Brain pericyte (primary cell): ENCODE data around the gene HSPH1.
"Not testable (repeated sequence)": the region's sequence is repeated elsewhere in the genome, so short reads cannot be mapped to it uniquely, and the experiment has no call there.

Experiments used
- DNase-seq: peaks from one replicate; pipeline ENCODE4 v3.0.0-alpha.2; 2012; ENCODE audit warnings: low read depth, low spot score

The HSPH1 gene

DNA sequence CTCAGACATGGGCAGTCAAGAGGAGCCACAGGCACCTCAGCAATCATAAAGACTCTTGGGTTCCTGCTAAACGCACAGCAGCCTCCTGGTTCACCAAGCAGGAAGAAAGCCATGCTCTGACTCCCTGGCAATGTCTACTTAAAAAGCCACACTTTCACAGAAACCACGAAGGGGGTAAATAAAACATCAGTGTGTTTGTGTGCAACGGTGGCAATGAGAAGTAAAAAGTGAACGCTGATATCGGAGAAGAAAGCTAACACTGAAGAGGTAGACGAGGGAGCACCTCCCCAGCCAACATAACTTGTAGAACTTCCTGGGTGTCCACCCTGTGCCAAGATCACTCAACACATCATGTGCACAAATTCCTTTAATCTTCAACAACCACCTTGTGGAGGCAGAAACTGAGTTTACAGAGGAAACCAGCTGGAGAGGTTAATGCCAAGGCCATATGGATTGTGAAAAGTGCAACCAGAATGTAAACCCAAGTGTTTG, 30.2 kb downstream of the HSPH1 start:
- no peak for DNase-seq

DNA sequence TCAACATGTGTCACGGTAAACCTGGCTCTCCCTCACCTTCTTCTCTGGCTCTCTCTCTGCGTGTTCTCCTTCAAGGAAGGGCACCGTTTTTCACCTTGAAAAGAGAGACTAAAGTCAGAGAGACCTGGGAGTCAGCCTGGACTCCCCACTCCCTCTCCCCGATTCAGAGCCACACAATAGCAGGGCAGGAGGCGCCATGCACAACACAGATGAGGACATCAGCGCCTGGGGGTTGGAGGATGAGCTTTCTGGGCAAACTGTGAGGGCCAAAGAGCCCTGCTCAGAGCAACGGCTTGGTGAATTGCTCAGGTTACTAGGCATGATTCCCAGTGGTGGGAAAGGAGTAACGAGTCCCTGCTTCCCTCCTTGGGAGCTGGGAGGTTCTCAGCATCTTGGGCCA, 32.3 kb downstream of the HSPH1 start:
- DNase-seq: no peak

DNA sequence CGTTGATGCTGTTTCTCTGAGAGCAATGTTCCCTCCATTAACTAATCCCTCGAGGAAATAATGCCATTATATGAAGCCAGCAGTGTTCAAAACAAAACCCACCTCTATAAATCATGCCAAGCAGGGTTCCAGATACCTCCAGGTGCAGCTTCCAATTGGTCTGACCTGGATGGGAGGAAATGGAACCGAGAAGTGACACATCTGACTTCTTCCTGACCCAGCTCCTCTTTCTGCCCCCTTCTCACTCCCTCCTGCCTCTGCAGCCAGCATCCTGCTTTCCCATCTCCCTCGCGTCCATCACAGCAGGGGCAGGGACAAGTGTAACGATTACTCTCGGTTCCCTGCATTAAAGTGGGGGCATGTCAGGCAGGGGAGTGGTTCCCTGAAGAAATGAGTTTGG, 37.5 kb downstream of the HSPH1 start:
- no peak for DNase-seq

DNA sequence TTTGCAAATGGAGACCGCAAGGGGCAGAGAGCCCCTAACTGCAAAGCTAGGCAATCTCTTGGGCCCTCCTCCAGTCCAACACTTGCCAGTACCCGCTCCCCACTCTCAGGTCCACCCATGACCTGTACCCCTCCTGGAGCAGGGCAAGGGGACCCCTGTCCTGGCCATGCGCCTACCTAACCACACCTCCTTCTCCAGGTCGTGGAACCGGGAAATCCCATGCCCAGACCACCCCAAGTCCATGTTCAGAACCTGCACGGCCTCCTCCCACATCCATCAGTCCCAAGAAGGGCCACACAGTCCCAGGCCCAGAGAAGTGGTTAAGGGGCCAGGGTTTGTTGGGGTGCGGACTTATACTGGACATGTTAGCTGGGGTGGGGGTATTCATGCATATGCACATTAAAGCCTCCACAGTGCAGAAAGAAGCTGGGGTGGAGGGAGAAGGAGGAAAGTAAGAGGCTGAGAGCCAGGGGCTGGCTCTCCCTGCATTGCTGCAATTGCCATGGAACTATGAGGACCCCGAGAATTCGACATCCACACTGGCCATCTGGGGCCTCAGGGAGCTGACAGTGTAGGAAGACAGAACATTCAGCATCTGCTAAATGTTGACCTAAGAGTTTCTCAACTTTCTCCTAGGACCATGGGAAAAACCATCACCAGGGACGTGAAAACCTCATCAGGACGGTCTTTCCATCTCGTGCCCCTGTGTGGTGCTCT, 39.0 kb downstream of the HSPH1 start:
- DNase-seq: no peak

DNA sequence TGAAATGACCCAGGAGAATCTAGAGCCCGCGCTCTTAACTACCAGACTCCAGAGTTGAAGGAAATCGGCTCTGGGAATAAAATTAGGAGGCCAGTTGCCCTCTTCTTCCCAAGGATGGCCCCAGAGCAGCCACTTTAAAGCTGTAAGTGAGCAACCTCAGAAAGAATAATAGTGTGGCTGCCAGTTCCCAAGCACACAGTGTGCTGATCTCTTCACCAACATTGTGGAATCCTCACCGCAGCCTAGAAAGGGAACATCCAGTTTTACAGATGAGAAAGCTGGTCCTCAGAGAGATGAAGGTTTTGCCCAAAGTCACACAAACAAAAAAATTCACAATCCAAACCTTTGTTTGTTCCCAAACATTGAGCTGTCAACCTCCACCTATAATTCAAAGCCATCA, 39.6 kb downstream of the HSPH1 start:
- no peak for DNase-seq

DNA sequence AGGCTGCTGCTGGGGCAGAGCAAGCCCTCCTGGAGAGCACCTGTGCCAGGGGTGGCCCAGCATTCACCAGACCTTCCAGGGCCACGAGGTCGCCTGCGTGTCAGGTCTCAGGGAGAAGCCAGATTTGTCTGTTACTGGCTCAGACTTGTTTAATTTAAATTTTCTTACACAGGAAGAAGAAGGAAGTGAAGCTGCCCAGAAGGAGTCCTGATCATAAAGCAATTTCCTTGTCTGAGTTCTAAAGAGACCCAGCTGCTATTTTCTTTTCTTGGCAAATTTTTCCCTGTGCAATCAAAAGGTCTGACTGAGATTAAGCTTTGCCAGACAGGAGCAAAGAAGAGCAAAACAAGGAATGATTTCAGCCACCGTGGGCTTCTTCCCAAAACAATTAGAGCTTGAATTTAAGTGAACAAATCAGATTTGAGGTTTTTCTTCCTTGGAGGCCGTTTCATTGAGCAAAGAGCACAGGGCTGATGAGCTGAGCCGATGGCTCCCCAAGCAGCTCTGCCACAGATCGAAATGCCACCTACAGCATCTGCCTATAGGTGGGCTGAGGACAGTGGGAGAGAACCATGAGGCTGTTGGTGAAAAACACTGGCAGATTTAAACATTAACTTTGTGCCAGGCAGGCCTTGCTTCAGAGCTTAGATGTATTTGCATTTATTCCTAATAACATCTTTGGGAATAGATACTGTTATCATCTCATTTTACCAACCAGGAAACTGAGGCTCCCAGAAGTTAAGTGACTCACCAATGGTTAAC, 40.1 kb downstream of the HSPH1 start:
- no peak for DNase-seq

DNA sequence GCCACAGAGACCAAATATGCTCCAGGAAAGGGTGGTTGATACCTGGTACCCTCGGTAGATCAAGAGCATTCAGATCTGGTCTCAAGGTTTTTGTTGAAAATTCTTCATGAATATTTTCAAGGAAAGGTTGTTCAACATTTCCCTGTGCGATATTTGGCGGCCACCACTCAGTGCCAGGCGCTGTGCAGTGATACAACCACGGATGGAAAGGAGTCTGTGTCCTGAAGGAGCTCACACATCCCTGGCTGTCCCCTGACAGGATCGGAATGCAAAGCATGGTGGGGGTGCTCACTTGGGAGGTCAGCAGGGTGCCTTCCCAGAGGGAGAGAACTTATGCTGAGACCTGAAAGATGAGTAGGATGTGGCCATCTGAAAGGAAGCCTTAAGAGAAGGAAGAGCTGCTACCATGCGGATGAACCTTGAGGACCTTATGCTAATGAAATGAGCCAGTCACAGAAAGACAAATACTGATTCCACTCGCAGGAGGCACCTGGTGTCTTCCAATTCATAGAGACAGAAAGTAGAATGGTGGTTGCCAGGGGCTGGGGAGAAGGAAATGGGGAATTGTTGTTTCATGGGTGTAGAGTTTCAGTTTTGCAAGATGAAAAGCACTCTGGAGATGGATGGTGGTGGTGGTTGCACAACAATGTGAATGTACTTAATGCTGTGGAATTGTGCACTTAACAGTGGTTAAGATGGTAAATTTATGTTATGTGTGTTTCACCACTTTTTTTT, 41.6 kb downstream of the HSPH1 start:
- no peak for DNase-seq

DNA sequence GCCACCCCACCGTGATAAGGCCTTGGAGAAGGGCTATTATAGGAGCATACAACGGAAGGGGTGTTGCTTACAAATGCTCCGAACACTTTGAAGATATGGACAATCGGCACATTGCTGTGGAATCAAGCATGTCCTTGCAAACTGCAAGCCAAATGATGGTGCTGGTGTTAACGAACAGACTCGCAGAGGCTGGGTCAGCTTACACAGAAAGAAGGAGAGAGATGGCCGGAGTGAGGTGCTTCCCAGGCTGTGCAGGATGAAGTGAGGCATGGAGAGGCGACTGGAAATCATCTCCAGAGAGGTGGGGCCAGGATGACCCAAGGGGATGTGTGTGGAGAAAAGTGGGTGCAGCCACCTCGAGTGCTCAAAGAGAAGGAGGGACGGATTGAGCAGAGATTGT, 42.2 kb downstream of the HSPH1 start:
- no peak for DNase-seq

DNA sequence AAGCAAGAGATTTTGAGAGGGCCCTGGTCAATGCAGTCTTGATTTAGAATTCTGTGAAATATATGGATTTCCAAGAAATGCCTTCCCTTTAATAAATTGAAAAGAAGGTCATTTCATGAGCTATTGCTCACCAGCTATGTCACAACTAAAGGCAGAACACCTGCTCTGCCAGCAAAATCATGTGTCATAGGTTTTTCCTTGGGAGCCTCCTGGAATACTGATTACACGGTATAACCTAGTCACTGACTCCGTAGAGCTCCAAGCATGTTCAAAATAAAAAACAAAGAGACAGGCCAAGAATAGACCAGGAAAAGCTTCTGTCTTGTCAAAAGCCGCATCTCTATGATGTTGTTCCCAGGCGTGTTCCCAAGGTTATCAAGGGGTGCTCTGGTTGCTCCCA, 45.5 kb downstream of the HSPH1 start:
- DNase-seq: no peak

DNA sequence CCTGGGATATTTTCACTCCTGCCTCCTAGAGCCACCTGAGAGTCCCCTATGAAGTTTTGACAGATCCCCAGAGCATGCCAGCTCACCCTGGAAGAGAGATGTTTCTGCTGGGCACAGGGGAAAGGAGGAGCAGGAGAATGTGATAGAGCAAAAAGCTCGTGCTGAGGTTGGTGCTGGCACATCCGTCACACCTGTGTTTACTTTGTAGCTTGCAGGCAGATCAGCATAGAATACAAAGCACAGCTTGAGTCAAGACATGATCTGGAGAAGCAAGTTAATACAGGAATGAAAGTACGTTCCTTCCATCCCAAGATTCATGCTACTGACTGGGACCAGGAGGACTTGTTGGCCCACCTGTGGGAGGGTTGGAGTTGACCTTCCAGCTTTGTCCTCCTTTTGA, 46.1 kb downstream of the HSPH1 start:
- DNase-seq: no peak

DNA sequence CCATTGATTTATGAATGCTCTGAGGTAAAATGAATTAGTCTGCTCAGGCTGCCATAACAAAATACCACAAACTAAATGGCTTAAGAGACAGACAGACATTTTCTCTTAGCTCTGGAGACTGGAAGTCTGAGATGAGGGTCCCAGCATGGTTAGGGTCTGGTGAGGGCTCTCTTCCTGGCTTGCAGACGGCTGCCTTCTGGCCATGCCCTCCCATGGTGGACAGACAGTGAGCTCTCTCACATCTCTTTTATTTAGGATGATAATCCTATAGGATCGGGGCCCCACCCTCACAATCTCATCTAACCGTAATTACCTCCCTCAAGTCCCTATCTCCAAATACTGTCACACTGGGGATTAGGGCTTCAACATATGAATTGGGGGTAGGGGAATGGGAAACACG, 47.1 kb downstream of the HSPH1 start:
- no peak for DNase-seq

DNA sequence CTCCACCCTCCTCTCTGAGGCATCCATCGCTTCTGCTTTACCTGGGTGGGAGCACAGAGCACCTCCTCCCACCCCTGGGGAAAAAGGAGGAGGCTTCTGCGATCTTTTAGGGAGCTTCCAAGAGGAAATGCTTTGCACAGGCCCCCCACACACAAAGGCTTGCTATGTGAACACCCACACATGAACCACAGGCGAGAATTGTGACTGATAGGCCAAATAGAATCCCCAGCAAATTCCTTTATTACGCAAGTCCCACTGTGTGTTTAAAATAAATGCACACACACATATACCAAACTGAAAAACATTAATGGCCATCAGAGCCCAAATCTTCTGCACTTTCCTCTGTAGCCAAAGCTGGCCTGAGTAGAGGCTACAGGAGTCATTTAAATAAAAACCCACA, 50.6 kb downstream of the HSPH1 start:
- DNase-seq: no peak

DNA sequence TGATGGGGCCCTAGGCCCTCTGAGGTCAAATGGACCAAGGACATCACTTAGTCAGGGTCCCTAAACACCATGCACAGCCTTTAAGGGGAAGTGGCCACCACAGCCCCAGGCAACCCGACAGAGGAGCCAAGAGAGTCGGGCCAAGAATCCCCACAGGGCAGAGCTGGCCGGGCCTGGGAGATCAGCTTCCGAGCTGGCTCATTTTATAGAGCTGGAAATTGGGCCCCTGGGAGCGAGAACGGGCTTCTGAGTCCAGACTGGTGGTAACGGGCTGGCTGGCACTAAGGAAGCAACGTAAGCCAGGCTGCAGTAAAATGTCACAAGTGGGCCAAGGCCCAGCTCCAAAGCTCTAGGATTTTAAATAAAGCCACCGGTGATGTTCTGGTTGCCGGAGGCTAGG, 51.1 kb downstream of the HSPH1 start:
- no peak for DNase-seq

DNA sequence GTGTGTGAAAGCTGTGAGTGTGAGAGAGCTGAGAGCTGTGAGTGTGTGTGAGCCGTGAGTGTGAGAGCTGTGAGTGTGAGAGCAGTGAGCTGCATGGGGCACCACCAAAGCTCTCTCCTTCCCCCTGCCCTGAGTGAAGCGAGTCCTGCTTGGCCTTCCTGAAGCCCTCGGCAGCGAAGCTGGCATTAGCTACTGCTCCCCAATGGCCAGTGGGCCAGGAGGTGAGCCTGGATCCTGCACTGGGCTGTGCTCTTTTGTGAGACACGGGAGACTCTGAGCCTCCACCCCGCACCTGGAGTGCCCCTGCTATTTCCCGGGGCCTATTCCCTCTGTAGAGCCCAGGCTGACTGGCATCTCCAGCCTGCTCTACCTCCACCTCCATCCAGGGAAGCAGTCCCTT, 51.5 kb downstream of the HSPH1 start:
- DNase-seq: no peak

DNA sequence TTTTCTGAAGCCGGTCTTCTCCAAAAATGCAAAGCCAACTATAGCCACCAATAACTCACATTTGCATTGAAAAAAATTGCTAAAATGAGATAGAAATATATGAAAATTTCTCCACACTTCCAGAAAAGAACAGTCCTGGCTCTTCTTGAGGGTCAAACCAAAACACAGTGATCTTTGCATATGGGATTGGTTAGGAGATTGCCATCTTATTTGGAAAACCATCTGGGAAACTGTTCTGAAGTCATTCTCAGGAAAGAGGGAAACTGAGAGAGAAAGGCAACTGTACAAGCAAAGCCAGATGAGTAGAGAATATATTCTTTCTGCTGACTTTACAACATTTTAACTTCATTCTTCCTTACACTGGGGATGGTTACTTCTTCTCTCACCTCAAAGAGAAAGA, 54.6 kb downstream of the HSPH1 start:
- no peak for DNase-seq

DNA sequence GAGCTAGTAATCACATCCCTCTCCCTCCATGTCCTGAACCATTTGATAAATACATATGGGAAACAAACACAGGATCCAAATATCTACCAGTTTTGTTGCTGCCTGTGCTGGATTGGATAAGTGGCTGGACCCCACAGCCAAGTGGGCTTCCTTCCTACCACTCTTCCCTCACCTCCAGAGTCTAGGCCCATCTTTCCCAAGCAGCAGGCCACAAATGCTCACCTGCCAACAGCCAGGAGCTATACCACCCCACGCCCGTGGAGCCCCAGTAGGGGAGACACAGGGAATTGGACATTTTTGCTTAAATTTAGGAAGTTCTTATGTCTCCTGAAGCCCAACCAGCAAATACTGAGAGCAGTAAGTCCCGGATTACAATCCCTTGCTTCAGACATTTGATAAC, 55.8 kb downstream of the HSPH1 start:
- DNase-seq: no peak

DNA sequence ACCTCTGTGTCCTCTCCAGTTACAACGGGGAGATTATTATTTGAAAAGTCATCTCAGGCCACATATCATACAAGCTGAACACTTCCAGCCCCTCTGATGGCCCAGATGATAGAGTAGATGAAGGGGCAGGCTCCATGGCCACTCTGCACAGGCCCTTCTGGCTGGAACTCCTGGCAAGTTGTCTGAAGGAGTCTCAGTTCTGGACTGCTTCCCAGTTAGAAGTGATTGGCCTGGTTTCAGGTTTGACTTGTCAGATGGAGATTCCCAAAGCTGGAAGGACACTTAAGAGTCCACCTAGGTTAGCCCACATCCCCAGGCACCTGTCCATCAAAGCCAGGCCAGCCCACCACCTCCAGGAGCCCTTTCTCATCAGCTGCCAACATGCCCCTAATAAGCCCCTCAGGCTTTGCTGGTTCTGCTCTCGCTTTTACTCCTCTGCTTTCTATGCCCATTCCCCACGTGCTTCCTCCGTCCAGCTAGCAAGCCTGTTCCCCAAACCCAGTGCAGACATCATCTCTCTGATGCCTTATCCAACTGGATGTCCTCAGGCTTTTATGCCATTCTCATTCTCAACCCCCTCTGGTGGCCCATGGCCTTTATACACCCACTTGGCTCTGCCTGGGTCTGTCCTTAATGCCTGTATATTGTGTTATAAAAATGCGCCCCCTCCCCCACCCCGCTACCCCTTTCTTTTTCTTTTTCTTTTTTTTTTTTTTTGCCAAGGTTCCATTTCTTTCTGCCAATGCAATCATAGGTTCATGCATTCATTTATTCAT, 56.5 kb downstream of the HSPH1 start:
- DNase-seq: no peak

DNA sequence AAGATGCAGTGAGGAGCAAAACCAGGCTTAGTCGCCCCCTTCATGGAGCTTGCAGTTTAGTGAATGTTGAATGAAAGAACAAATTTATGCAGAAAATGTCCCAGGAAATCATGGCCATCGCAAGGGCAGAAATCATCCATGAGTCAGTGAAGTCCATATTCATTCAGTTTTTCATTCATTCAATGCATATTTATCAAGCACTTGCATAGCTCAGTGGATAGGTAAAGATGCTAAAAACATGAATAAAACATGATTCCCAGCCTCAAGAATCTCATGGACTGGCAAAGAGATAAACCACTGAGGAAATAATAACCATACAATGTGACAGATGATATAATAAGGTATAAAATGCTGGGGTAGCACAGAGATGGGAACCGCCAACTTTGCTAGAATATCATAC, 58.8 kb downstream of the HSPH1 start:
- DNase-seq: no peak

DNA sequence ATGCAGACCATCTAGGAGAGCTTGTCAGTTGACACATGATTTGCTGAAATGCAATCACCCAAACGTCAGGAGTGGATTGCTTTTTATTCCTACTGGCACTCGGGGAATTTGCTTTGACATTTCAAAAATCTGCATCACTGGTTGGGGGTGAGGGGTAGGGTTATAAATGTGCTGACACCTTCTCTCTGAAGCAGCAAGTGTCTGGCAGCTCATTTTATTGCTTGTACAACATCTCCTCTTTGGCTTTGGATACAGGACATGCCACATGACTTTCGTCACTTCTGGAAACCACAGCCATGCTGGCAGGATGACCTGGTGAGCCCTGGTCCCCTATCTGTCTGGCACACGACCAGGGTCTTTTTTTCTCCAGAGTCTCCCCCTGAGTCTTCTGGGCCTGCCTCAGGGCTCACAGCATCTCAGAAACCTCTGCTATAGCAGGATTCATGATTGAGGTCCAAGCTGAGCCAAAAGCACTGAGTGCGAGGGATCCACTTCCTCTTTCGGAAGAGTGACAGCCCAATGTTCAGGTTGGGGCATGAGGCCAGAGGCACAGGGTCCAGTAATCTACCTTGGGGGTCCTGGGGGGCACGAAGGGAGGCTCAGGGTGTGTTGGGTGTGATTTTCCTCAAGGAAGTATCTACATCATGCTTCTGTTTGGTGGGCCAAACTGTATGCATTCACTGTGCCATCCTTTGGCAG, 60.1 kb downstream of the HSPH1 start:
- no peak for DNase-seq

DNA sequence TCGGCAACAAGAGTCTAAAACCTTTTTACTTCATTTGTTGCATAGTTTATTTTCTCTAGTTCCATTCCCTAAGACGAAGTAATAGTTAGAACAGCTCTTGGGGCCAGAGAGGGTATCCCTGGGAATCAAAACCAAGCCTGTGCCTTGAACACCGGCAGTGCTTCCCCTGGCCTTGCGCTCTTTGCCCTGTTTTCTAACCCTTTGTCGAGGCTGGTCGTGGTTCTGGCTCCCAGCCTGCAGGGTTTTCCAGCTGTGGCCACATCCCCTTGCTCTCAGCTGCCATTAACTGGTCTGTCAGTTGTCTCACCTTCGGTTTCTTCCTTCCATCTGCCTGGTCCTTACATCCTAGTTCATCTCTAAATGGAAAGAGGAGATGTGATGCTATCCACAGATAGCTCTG, 61.0 kb downstream of the HSPH1 start:
- DNase-seq: no peak

DNA sequence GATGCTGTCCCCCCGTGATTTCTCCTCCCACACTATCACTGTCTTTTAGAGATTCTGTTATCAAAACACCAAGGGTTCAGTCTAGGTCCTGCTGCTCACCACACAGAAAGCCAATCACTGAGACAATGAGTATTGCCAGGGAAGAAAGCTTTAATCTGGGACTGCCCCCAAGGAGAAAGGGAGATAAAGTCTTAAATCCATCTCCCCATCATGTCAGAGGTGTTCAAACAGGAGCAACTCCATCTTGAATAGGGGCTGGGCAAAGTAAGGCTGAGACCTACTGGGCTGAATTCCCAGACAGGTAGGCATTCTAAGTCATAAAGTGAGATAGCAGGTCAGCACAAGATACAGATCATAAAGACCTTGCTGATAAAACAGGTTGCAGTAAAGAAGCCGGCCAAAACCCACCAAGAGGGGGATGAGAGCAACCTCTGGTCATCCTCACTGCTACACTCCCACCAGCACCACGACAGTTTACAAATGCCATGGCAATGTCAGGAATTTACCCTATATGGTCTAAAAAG, 63.7 kb downstream of the HSPH1 start:
- DNase-seq: not testable (repeated sequence)
